HG03139 (cell line): ENCODE results near the gene TOE1.

Experiments used
- ATAC-seq: cut with Tn5 transposase; IDR thresholded peaks from one replicate; pipeline ENCODE4 v1.9.1; 2021; ENCODE audit not compliant: unreplicated experiment

Gene TOE1

GRCh38 chr1:45326627-45327623, 13.0 kb upstream of the TOE1 start, which contains the start of gene HPDL:
TSS of gene HPDL (plus strand) at chr1:45326895. CDS start at chr1:45327149, 254 bp downstream.
- ATAC-seq, result peak; percentile 51

- no peak for ATAC-seq
Observed at GRCh38 chr1:45327644-45328515, 12.1 kb upstream of the TOE1 start.

- no peak for ATAC-seq
Observed at GRCh38 chr1:45328680-45329079, 11.3 kb upstream of the TOE1 start.

- no peak for ATAC-seq
Observed at GRCh38 chr1:45329445-45329844, 10.5 kb upstream of the TOE1 start.

GRCh38 chr1:45331436-45332345, 8.3 kb upstream of the TOE1 start:
- no peak for ATAC-seq

GRCh38 chr1:45332346-45332720, 7.6 kb upstream of the TOE1 start:
- ATAC-seq, result no peak

- no peak for ATAC-seq
Observed at GRCh38 chr1:45334308-45335245, 5.4 kb upstream of the TOE1 start.

- no peak for ATAC-seq
Observed at GRCh38 chr1:45335855-45336324, 4.1 kb upstream of the TOE1 start.

- ATAC-seq, result no peak
Observed at GRCh38 chr1:45337630-45338325, 2.2 kb upstream of the TOE1 start.

GRCh38 chr1:45340816-45341466, 971 bp downstream of the TOE1 start:
- no peak for ATAC-seq

- no peak for ATAC-seq
Observed at GRCh38 chr1:45344499-45344898, 4.5 kb downstream of the TOE1 start.

GRCh38 chr1:45345014-45345413, 5.0 kb downstream of the TOE1 start:
- ATAC-seq, result no peak

- ATAC-seq, result no peak
Observed at GRCh38 chr1:45346473-45346872, 6.5 kb downstream of the TOE1 start.

GRCh38 chr1:45348020-45348419, 8.1 kb downstream of the TOE1 start:
- ATAC-seq, result no peak

GRCh38 chr1:45348609-45348965, 8.6 kb downstream of the TOE1 start:
- ATAC-seq, result no peak

GRCh38 chr1:45348966-45349677, 9.2 kb downstream of the TOE1 start:
- no peak for ATAC-seq

- ATAC-seq, result no peak
Observed at GRCh38 chr1:45351508-45351907, 11.5 kb downstream of the TOE1 start.

GRCh38 chr1:45353685-45354084, 13.7 kb downstream of the TOE1 start:
- no peak for ATAC-seq
